ENCODE data around the gene SLC4A11.

Gene SLC4A11

GRCh38 chr20:3245711-3246110, 6.7 kb upstream of the SLC4A11 start:
- FAIRE-seq: no peak

- no peak for FAIRE-seq
These were observed 6.2 kb upstream of the SLC4A11 start for GRCh38 chr20:3245156-3245555.

- FAIRE-seq: no peak
These were observed 5.6 kb upstream of the SLC4A11 start for GRCh38 chr20:3244613-3245012.

- no peak for FAIRE-seq
These were observed 4.8 kb upstream of the SLC4A11 start for GRCh38 chr20:3243718-3244358.

GRCh38 chr20:3242172-3242692, 3.2 kb upstream of the SLC4A11 start:
- FAIRE-seq: no peak

GRCh38 chr20:3240776-3241363, 1.9 kb upstream of the SLC4A11 start:
- no peak for FAIRE-seq

GRCh38 chr20:3239867-3240775, 1.1 kb upstream of the SLC4A11 start:
- no peak for FAIRE-seq

GRCh38 chr20:3238616-3239025, 369 bp downstream of the SLC4A11 start:
- FAIRE-seq: no peak

GRCh38 chr20:3237958-3238615, 903 bp downstream of the SLC4A11 start:
- no peak for FAIRE-seq

GRCh38 chr20:3237011-3237957, 1.7 kb downstream of the SLC4A11 start:
- no peak for FAIRE-seq

- no peak for FAIRE-seq
These were observed 3.2 kb downstream of the SLC4A11 start for GRCh38 chr20:3235666-3236324.

GRCh38 chr20:3233991-3234498, 4.9 kb downstream of the SLC4A11 start:
- no peak for FAIRE-seq

GRCh38 chr20:3233131-3233990, 5.6 kb downstream of the SLC4A11 start:
- FAIRE-seq: no peak

- FAIRE-seq: no peak
These were observed 7.0 kb downstream of the SLC4A11 start for GRCh38 chr20:3231889-3232588.

- no peak for FAIRE-seq
These were observed 7.9 kb downstream of the SLC4A11 start for GRCh38 chr20:3231116-3231515.

GRCh38 chr20:3229798-3230197, 9.2 kb downstream of the SLC4A11 start:
- no peak for FAIRE-seq

GRCh38 chr20:3229158-3229557, 9.8 kb downstream of the SLC4A11 start:
- FAIRE-seq: no peak

GRCh38 chr20:3228750-3229032, 10.3 kb downstream of the SLC4A11 start:
- no peak for FAIRE-seq

- FAIRE-seq: no peak
These were observed 10.8 kb downstream of the SLC4A11 start for GRCh38 chr20:3227936-3228749.
